NCI-H2196 (cell line): Measurements from ENCODE around the gene TRAPPC1.
A peak's percentile ranks its signal among the peaks of the same experiment; 100 is the strongest.

Experiments
- DNase-seq: peaks from one replicate; lab custom pipeline; 2025; ENCODE audit not compliant: unreplicated experiment; lab: John Stamatoyannopoulos, UW

Gene TRAPPC1

GRCh38 chr17:7943291-7943690, 11.5 kb upstream of the TRAPPC1 start:
- no peak for DNase-seq

DNA sequence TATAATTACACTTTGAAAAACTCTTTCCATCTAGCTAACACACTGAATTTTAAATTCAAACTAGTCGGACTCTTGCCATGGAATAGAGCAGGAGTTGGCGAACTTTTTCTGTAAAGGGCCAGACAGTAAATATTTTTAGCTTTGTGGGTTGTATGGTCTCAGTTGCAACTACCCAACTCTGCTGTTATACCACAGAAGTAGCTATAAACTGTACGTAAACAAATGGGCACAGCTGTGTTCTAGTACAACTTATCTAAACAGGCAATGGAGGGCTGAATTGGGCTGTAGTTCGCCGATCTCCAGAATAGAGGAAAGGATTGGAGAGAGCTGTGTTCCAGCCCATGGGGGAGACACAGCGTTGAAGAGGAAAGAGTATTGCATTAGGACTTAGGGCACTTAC, 9.0 kb upstream of the TRAPPC1 start:
- DNase-seq, result no peak

GRCh38 chr17:7940034-7940433, 8.3 kb upstream of the TRAPPC1 start:
- DNase-seq, result no peak

DNA sequence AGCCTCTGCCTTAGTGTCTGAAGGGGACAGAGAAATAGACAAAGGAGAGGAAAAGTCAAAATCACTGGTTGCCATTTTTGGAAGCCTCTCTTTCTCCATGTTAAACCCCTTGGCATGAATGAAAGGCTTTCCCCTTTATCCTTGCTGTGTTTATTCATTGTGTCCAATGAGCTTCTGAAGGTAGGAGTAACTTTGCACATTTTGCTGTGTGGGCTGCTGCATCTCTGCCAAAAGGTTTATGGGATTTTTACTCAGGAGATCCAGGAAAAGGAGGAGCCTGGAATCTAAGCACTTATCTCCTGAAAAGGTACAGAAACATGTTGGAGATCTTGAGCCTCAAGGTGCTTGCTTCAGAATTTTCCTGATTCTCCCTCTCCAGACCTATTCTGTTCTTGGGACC, 4.1 kb upstream of the TRAPPC1 start:
- DNase-seq, result no peak

- no peak for DNase-seq
These were observed 1.2 kb upstream of the TRAPPC1 start for GRCh38 chr17:7932949-7933348.

DNA sequence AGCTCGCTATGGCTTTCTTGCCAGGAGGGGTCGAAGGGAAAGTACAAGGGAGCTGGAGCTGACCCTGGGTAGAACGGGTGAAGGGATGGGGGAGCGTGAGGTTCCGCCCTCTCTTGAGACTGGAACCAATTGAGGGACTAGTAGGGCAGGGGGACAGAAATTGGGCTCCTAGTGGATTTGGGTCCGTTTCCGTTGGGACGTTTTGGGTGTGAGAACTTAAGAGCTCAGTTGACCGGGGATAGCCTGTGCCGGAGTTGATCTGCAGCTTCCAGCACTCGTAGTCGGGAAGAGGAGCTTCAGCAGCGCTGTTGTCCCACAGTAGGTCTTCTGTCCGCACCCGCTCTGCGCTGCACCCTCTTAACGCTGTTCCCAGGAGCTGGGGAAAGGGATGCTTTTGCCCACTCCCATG, 741 bp upstream of the TRAPPC1 start:
- DNase-seq, result peak; percentile 2

DNA sequence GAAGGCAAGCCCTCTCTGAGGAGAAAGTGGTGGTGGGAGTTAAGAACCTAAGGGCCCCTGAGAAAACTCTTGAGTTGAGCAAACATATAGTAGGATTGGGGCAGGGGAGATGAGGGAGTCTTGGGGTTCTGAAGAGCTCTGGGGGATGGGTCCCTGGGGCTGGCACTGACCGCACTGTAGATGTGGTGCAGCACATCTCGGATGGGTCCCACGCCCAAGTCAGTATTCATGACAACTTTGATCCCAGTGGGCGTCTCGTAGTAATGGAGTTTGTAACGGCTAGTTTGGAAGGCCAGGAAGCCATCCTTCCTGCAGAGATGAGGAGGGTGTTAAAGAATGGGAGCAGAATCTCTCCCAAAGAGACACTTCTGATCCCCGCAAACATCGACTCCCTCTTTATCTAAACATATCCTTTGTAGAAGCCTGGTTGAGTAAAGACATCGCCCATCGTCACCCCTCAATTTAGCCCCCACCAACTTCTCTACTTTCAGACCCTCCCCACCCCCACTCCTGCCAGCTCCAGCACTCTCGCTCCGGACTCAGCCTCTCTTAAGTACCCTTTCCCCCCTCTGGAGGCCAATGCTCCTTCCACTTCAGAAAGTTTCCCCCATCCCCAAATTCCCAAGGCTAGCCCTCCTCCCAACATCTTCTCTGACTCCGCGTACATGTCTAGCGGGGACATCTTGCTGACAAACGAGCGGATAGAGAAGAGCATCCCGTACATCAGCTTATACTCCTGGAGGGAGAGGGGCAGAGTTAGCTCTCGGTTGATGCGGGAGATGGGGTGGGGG, 710 bp downstream of the TRAPPC1 start:
- no peak for DNase-seq

DNA sequence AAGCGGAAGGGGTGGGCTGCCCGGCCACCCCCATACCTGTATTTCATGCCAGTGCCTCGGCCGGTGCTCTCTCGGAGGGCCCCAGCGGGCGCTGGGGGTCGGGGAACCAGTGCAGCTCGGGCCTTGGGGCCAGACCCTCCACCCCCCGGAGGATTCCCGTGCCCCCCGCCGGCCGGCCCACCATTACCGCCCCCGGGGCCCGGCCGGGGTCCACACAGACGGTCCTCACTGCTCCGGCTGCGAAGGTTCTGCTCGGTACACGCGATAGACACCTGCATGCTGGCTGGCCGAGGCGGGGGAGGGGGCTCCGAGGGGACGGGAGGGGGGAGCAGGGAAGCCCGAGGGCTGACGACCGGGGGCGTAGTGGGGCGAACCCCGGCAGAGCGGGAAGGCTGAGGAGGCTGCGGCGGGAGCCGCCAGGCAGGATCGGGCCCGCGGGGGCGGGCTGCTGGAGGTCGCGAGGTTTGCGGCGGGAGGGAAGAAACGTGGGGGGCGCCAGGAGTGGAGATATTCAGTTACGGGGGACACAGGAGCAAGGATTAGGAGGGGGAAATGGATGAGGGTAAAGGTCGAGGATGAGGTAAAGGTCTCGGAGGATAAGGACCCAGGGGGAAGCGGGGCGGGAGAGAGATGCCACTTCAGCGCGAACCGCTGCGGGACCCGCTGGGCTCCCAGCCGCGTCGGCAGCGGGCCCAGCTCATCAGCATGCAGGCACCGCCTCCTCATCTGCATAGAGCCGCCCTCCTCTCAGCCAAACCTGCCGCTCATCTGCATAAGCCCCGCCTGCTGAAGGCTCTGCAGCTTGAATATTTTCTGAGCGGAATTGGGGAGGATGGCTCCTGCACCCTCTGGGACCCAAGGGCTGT, 2.4 kb downstream of the TRAPPC1 start, which contains the start of gene KCNAB3:
Gene KCNAB3 (minus strand): TSS at position 699 of the 866 bp plus-strand sequence. CDS start 421 bp downstream, at position 278.
- no peak for DNase-seq

DNA sequence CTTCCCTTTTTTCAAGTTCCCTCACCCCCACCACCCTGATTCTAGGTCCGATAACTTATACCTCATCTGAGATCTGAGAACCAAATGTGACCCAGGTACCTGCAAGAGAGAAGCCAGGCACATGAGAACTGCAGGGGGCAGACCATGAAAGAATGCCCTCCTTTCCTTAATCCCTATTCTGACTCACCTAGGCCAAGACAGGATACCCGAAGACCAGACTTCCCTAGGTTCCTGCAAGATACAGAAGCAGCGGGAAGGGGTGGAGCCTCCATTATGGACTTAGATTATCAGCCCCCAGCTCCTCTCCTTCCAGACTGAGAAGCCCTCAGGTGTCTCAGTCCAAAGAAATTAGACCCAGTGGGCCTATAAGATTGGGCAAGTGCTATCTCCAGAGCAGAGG, 4.2 kb downstream of the TRAPPC1 start:
- DNase-seq, result no peak

- DNase-seq, result peak; percentile 64
These were observed 8.7 kb downstream of the TRAPPC1 start for GRCh38 chr17:7922845-7923628.

DNA sequence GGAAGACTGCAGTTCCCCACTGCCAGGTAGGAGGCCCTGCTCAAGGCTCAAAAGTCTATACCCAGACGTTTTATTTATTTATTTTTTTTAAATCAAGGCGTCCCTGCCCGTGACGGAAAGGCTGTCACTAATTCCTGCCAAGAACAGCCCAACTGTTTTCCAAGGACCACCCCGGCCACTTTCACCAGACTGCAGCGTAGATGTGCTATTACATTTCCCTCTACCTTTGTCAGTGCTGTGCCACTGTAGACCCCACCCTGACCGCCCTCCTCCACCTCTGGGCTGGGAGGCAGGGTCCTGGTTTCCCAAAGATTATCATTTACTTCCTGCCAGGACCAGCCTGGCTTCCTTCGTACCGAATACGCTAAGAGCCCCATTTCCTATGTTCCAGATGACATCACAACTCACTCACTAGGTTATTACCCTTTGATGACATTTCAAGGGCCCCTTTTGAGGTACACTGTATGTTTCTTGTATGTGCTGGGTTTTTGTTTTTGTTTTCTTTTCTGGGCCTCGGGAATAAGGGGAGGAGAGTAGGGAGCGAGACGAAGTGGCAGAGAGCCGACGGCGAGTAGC, 9.4 kb downstream of the TRAPPC1 start:
- DNase-seq, result no peak

DNA sequence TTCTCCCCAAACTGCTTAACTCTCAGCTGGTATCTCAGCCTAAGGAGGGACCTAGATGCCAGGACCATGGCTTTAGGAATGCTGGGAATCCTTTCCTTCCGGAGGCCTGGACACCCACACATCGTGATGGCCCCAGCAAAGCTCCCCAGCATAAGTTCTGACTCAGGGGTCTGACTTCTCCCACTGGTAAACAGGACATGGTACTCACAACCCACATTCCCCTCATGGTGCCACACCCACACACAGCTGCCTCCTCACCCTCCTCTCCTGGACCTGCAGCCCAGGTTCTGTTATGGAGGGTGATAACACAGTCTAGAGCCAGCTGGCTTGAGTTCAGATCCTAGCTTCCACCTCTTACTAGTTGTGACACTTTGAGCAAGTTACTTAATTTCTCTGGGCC, 14.9 kb downstream of the TRAPPC1 start:
- no peak for DNase-seq

DNA sequence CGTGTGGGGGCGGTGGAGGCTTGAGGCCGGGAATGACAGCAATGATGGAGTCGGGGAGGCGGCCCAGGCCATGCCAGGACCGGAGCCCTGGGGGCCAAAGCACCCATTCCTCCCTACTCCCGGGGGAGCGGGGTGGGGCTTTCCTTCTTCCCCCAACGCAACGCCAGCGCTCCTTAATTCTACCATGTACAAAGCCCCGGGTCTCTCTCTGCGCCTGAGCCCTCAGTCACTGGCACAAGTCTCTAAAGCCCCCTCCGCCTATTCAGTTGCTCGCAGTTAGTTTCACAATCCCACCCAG, 15.4 kb downstream of the TRAPPC1 start:
- no peak for DNase-seq

- peak; percentile 89 for DNase-seq
These were observed 15.9 kb downstream of the TRAPPC1 start, which contains the start of gene RNF227 for GRCh38 chr17:7915611-7916384. Gene RNF227 (minus strand): TSS chr17:7916289. CDS start chr17:7916195, 94 bp downstream.

- DNase-seq, result no peak
These were observed 16.6 kb downstream of the TRAPPC1 start for GRCh38 chr17:7915179-7915610.

- peak; percentile 26 for DNase-seq
These were observed 18.7 kb downstream of the TRAPPC1 start for GRCh38 chr17:7912927-7913524.

DNA sequence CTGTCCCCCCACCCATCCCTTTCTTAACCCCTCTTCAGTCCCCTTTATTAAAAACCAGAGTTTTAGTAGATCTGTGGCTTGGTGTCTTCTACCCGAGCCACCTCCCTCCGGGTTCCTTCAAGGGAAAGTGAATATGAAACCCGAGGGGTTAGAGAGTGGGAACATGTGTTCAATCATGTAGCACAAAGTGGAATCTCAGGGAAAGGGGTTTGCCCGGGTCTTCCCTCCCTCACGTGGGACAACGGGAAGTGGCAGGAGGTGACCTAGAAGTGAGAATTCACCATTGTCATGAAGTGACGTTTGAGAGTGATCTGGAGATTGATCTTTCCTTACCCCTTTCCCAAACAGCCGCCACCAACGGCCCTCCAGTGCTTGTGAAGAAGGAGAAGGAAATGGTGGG, 20.6 kb downstream of the TRAPPC1 start:
- no peak for DNase-seq

DNA sequence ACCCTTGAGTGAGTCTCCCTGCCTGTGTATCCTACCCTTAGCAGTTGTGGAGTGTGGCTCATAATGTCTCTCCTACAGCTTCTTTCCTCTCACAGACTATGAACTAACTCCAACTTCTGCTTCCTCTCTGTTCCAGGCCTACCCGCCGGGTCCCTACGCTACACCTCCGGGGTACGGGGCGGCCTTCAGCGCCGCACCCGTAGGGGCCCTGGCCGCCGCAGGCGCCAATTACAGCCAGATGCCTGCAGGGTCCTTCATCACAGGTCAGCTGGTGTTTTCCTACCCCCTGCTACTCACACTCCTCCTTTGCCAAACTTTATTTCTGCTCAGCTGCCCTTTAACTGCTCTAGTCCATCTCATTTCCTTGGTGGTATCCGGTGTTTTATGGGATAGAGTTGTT, 21.0 kb downstream of the TRAPPC1 start:
- no peak for DNase-seq

- DNase-seq, result no peak
These were observed 21.5 kb downstream of the TRAPPC1 start for GRCh38 chr17:7910281-7910680.

- DNase-seq, result no peak
These were observed 22.7 kb downstream of the TRAPPC1 start for GRCh38 chr17:7909089-7909488.
